HG03159 (cell line): Measurements from ENCODE around the gene PRPSAP1.

ENCODE experiments used
- ATAC-seq: cut with Tn5 transposase; IDR thresholded peaks from one replicate; pipeline ENCODE4 v1.9.1; 2021; ENCODE audit warnings: mild to moderate bottlenecking, moderate library complexity; ENCODE audit not compliant: unreplicated experiment

Gene PRPSAP1

GRCh38 chr17:76267051-76267576 lies 86.6 kb downstream of the PRPSAP1 start:
- no peak for ATAC-seq

- no peak for ATAC-seq
These were observed 87.3 kb downstream of the PRPSAP1 start for GRCh38 chr17:76266244-76266938.

DNA sequence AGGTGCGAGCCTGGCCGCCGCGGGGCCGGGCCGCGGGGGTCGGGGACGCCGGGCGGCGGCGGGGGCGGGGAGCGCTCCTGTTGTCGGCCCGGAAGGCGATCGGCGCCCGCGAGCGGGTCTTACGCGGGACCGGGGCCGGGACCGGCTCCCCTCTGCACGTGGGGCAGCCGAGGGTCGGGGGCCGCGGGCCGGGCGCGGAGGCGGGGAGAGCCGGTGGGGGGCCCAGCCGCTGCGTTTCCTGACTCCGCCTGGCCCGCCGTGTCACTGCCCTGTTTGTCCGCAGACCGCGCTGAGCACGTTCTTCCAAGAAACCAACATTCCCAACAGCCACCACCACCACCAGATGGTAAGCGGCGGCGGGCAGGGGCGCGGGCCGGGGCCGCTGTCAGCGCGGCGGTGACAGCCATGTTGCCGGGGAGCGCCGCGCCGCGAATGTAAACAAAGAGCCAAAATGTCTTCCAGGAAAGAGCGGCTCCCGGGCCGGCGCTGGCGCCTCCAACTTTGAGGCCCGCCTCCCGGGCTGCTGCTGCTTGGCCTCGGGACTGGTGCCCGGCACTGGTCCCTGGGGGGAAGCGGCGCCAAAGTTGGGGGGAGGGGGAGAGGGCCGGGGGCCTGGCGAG lies 88.0 kb downstream of the PRPSAP1 start:
- ATAC-seq = no peak

- peak; percentile 66 for ATAC-seq
These were observed 88.7 kb downstream of the PRPSAP1 start, which contains the start of gene UBALD2 for GRCh38 chr17:76264755-76265623. TSS of gene UBALD2 (plus strand) at chr17:76265348. CDS start at chr17:76265506, 158 bp downstream.

- ATAC-seq = peak; percentile 1
These were observed 89.3 kb downstream of the PRPSAP1 start for GRCh38 chr17:76264425-76264754.

- ATAC-seq = no peak
These were observed 89.8 kb downstream of the PRPSAP1 start for GRCh38 chr17:76263896-76264295.

GRCh38 chr17:76262732-76263344 lies 90.9 kb downstream of the PRPSAP1 start:
- ATAC-seq = no peak

GRCh38 chr17:76261421-76262215 lies 92.1 kb downstream of the PRPSAP1 start:
- no peak for ATAC-seq

GRCh38 chr17:76260669-76261068 lies 93.0 kb downstream of the PRPSAP1 start:
- ATAC-seq = no peak

DNA sequence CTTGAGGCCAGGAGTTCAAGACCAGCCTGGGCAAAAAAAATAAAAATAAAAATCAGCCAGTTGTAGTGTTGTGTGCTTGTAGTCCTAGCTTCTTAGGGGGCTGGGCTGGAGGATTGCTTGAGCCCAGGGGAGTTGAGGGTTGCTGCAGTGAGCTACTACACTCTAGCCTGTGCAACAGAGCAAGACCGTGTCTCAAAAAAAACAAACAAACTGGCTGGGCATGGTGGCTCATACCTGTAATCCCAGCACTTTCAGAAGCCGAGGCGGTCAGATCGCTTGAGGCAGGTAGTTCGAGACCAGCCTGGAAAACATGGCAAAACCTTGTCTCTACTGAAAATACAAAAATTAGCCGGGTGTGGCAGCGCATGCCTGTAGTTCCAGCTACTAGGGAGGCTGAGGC lies 93.5 kb downstream of the PRPSAP1 start:
- no peak for ATAC-seq
